Measurements from ENCODE around the gene NID2.

NID2 gene

DNA sequence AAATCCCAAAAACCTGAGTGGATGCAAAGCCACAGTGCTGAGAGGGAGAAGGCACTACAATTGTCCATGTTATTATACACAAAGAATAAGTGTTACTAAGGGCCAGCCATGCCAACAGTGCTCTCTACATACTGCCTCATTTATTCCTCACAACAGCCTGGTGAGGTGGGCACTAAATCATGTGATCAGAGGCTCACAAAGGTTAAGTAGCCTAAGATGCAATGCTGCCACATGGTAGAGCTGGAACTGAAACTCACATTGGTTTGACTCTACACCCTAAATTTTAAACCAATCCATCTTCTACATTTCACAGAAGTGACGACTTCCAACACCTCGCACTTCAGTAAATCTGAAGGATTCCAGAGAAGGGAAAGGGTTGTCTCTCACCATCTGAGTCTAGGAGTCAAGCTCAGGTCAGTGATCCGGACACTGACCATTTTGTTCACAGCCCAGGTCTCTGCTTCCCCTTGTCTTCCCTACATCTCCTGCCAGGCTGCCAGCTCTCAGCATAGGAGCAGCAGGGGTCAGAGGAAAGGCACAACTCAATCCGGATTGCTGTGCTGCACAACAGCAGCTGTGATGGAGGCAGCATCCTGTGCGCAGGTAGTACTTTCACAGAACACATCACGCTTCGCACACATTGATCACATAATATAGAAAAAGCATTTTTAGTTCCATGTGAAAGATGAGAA lies 29.6 kb downstream of the NID2 start:
- TF ChIP-seq CTCF (IDR thresholded peaks at IDR 0.05; ENCODE audit: extremely low read depth, insufficient read depth, missing control alignments) = no peak
- in situ Hi-C loops (cut with MboI; ENCODE audit: low pct_unique_long_range_greater_than_20kb, low sequenced_read_pairs, unreplicated experiment) = no loop called here
- DNase-seq (ENCODE audit: low spot score) = no peak

GRCh38 chr14:52033101-52033642 lies 35.7 kb downstream of the NID2 start:
- in situ Hi-C loops (cut with MboI; ENCODE audit: low pct_unique_long_range_greater_than_20kb, low sequenced_read_pairs, unreplicated experiment) = no loop called here
- no peak for DNase-seq (ENCODE audit: low spot score)
- no peak for TF ChIP-seq CTCF (IDR thresholded peaks at IDR 0.05; ENCODE audit: extremely low read depth, insufficient read depth, missing control alignments)

GRCh38 chr14:52032204-52032801 lies 36.6 kb downstream of the NID2 start:
- no peak for TF ChIP-seq CTCF (IDR thresholded peaks at IDR 0.05; ENCODE audit: extremely low read depth, insufficient read depth, missing control alignments)
- in situ Hi-C loops (cut with MboI; ENCODE audit: low pct_unique_long_range_greater_than_20kb, low sequenced_read_pairs, unreplicated experiment) = no loop called here
- DNase-seq (ENCODE audit: low spot score) = no peak

- no peak for TF ChIP-seq CTCF (IDR thresholded peaks at IDR 0.05; ENCODE audit: extremely low read depth, insufficient read depth, missing control alignments)
- in situ Hi-C loops (cut with MboI; ENCODE audit: low pct_unique_long_range_greater_than_20kb, low sequenced_read_pairs, unreplicated experiment) = no loop called here
- no peak for DNase-seq (ENCODE audit: low spot score)
These were observed 37.1 kb downstream of the NID2 start for GRCh38 chr14:52031781-52032180.

- DNase-seq (ENCODE audit: low spot score) = no peak
- in situ Hi-C loops (cut with MboI; ENCODE audit: low pct_unique_long_range_greater_than_20kb, low sequenced_read_pairs, unreplicated experiment) = no loop called here
- TF ChIP-seq CTCF (IDR thresholded peaks at IDR 0.05; ENCODE audit: extremely low read depth, insufficient read depth, missing control alignments) = no peak
These were observed 39.0 kb downstream of the NID2 start for GRCh38 chr14:52029881-52030280.

DNA sequence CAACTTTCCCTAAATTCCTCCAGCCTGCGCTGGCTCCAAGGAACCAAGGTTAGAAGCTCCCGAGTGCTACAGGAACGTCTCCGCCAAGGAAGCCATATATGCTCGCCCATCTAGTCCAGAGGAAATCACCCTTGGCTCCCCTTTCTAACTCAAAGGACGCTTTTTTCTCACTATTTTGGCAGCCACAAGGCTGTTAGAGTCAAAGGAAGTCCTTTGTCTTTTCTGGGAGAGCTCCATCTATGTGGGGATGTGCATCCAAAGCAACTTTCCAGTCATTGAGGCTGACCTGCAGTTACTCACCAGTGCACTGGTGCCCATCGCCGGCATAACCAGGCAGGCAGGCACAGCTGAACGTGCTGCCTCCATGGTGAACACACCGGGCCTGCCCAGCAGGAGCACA lies 42.0 kb downstream of the NID2 start:
- TF ChIP-seq CTCF (IDR thresholded peaks at IDR 0.05; ENCODE audit: extremely low read depth, insufficient read depth, missing control alignments) = no peak
- DNase-seq (ENCODE audit: low spot score) = no peak
- in situ Hi-C loops (cut with MboI; ENCODE audit: low pct_unique_long_range_greater_than_20kb, low sequenced_read_pairs, unreplicated experiment) = no loop called here
